Measurements from ENCODE around the gene HMGXB3.
A peak's percentile ranks its signal among the peaks of the same experiment; 100 is the strongest.

The HMGXB3 gene

GRCh38 chr5:150068472-150068871 lies 67.9 kb downstream of the HMGXB3 start:
- TF ChIP-seq ZC3H10 (CRISPR knock-in tag; IDR thresholded peaks at IDR 0.05) (no peak), ZNF70 (CRISPR knock-in tag; IDR thresholded peaks at IDR 0.05) (no peak), TOX (CRISPR knock-in tag; IDR thresholded peaks at IDR 0.05; ENCODE audit: borderline replicate concordance) (no peak), CSRNP3 (CRISPR knock-in tag; IDR thresholded peaks at IDR 0.05) (no peak), ARNTL (CRISPR knock-in tag; IDR thresholded peaks at IDR 0.05; ENCODE audit: borderline replicate concordance, low read depth) (no peak), SNAI2 (CRISPR knock-in tag; IDR thresholded peaks at IDR 0.05) (no peak), ZFP3 (CRISPR knock-in tag; IDR thresholded peaks at IDR 0.05) (no peak), PPARA (CRISPR knock-in tag; IDR thresholded peaks at IDR 0.05; ENCODE audit: borderline replicate concordance) (no peak), ESRRG (CRISPR knock-in tag; IDR thresholded peaks at IDR 0.05) (no peak), OSR1 (CRISPR knock-in tag; IDR thresholded peaks at IDR 0.05) (no peak)
- TF ChIP-seq, protein P1, sequence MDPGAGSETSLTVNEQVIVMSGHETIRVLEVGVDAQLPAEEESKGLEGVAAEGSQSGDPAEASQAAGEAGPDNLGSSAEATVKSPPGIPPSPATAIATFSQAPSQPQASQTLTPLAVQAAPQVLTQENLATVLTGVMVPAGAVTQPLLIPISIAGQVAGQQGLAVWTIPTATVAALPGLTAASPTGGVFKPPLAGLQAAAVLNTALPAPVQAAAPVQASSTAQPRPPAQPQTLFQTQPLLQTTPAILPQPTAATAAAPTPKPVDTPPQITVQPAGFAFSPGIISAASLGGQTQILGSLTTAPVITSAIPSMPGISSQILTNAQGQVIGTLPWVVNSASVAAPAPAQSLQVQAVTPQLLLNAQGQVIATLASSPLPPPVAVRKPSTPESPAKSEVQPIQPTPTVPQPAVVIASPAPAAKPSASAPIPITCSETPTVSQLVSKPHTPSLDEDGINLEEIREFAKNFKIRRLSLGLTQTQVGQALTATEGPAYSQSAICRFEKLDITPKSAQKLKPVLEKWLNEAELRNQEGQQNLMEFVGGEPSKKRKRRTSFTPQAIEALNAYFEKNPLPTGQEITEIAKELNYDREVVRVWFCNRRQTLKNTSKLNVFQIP (CRISPR knock-in tag; IDR thresholded peaks at IDR 0.05; ENCODE audit: borderline replicate concordance, low read depth), result no peak

GRCh38 chr5:150068961-150069645 lies 68.6 kb downstream of the HMGXB3 start:
- TF ChIP-seq ZFP3 (CRISPR knock-in tag; IDR thresholded peaks at IDR 0.05) (no peak), ZNF70 (CRISPR knock-in tag; IDR thresholded peaks at IDR 0.05) (no peak), CSDC2 (CRISPR knock-in tag; IDR thresholded peaks at IDR 0.05) (no peak), CSRNP3 (CRISPR knock-in tag; IDR thresholded peaks at IDR 0.05) (no peak), GLIS3 (CRISPR knock-in tag; IDR thresholded peaks at IDR 0.05) (no peak), TOX (CRISPR knock-in tag; IDR thresholded peaks at IDR 0.05; ENCODE audit: borderline replicate concordance) (no peak), CREB5 (CRISPR knock-in tag; IDR thresholded peaks at IDR 0.05; ENCODE audit: low read depth) (no peak), ZFP30 (CRISPR knock-in tag; IDR thresholded peaks at IDR 0.05) (no peak), BACH2 (CRISPR knock-in tag; IDR thresholded peaks at IDR 0.05; ENCODE audit: borderline replicate concordance) (no peak), PATZ1 (CRISPR knock-in tag; IDR thresholded peaks at IDR 0.05; ENCODE audit: borderline replicate concordance) (no peak), ISL1 (CRISPR knock-in tag; IDR thresholded peaks at IDR 0.05) (no peak), ZNF565 (CRISPR knock-in tag; conservative IDR thresholded peaks at IDR 0.05; ENCODE audit: low read depth) (no peak), ESRRG (CRISPR knock-in tag; IDR thresholded peaks at IDR 0.05) (no peak), ZC3H10 (CRISPR knock-in tag; IDR thresholded peaks at IDR 0.05) (no peak)
- TF ChIP-seq, protein P1 (CRISPR knock-in tag; IDR thresholded peaks at IDR 0.05; ENCODE audit: borderline replicate concordance, low read depth), result no peak
- no peak for ATAC-seq

More at GRCh38 chr5:150068472-150068871, 67.9 kb downstream of the HMGXB3 start:
- ATAC-seq, result peak; percentile 42
